Activated CD8-positive, alpha-beta memory T cell treated with anti-CD3 and anti-CD28 coated beads for 4 hours (primary cell): ENCODE measurements around the gene VAMP5.
A peak's percentile ranks its signal among the peaks of the same experiment; 100 is the strongest.
"Not testable (repeated sequence)": the region's sequence is repeated elsewhere in the genome, so short reads cannot be mapped to it uniquely, and the experiment has no call there.

ENCODE experiments used
- DNase-seq, 2 donors: peaks; one replicate each; pipeline ENCODE4 v3.0.0-alpha.2; 2020; ENCODE audit warnings: low read depth in 2 of 2

VAMP5 gene

GRCh38 chr2:85584857-85585780 is 888 bp downstream of the VAMP5 start:
- no peak for DNase-seq

GRCh38 chr2:85585781-85586105 is 1.5 kb downstream of the VAMP5 start:
- no peak for DNase-seq

GRCh38 chr2:85588236-85588635 is 4.0 kb downstream of the VAMP5 start:
- DNase-seq: no peak

DNA sequence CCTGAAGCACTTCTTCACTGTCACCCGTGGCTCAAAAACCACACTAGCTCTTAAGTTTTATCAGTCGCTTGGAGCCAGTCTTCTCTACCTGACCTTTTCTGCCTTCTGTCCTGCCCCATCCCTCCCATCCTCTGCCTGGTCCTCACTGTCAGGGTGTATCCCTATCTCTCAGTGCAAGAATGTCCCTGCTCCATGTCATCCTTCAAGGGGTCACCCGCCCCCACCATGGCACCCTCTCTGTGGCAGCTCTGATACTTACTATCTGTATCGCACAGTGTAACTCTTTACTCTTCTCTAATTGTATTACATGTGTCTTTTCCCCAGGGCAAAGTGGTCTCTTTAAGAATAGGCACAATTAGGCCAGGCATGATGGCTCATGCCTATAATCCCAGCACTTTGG is 4.4 kb downstream of the VAMP5 start:
- no peak for DNase-seq

- no peak for DNase-seq
These were observed 5.0 kb downstream of the VAMP5 start for GRCh38 chr2:85589181-85589580.

GRCh38 chr2:85589982-85590791 is 6.0 kb downstream of the VAMP5 start:
- no peak for DNase-seq

DNA sequence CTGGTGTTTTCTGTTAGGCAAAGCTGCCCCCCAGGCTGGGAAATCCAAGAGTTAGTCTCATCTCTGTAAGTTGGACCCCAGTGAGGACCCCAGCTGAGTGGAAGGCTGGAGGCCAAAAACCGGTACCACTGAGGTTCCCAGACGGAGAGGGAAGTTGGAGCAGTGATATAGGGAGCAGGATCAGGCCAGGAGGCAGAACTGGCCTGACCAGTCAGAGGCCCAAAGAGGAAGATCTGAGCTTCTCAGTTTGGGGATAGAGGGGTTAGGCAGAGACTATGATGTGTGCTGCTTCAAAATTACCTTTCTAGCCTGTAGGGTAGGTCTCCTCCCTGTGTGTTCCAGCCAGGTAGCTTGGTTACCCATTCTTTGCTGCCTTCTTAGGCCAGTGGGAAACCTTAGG is 6.7 kb downstream of the VAMP5 start:
- no peak for DNase-seq

DNA sequence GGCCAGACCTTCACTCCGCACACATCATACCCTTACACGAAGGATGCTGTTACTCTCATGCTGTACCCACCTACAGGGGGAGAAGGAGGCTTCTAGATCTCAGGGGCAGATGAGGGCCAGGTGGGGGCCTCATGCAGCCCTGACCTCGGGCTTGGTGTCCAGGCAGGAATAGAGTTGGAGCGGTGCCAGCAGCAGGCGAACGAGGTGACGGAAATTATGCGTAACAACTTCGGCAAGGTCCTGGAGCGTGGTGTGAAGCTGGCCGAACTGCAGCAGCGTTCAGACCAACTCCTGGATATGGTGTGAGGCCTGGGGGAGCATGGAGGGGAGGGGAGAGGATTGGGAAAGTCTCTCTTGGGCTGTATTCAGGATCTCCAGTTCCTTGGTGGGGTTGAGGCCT is 7.3 kb downstream of the VAMP5 start:
- no peak for DNase-seq

GRCh38 chr2:85592299-85592698 is 8.1 kb downstream of the VAMP5 start:
- not testable (repeated sequence) for DNase-seq

DNA sequence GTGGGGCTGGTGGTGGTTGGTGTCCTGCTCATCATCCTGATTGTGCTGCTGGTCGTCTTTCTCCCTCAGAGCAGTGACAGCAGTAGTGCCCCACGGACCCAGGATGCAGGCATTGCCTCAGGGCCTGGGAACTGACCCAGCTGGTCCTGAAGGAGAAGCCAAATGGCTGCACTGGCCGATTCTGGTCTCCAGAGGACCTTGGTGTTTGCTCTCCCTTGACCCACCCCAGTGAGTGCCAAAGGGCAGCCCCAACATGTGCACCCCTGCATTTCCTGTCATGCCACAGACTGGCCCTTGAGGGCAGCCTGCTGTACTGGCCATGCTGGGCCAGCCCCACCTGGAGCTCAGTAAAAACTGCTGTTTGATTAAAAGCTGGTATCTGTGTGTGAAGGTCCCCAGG is 8.8 kb downstream of the VAMP5 start:
- DNase-seq: no peak

DNA sequence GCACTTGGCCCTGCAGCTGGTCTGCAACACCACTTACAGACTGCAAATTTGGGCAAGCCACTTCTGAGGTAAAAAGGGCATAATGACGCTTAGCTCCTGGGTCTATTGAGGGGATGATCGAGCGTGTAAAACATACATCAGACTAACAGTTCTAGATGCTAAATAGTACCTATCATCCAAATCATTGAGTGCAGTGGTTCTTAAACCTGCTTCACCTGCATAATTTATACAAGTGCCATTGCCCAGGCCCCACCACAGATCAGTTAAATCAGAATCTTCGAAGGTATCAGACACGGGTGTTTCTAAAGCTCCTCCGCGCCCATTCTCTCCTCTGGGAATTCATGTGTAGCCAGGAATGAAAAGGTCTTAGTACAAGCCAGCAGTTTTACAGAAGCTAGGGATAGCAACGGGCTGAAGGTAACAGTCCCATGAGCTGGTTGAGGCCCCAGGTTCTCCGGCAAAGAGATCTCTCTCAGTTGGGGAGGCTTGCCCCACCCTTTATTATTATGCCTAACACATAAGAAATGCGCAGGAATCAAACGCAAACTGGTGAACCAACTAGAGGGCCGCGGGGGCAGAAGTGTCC is 10.6 kb downstream of the VAMP5 start:
- DNase-seq: no peak

DNA sequence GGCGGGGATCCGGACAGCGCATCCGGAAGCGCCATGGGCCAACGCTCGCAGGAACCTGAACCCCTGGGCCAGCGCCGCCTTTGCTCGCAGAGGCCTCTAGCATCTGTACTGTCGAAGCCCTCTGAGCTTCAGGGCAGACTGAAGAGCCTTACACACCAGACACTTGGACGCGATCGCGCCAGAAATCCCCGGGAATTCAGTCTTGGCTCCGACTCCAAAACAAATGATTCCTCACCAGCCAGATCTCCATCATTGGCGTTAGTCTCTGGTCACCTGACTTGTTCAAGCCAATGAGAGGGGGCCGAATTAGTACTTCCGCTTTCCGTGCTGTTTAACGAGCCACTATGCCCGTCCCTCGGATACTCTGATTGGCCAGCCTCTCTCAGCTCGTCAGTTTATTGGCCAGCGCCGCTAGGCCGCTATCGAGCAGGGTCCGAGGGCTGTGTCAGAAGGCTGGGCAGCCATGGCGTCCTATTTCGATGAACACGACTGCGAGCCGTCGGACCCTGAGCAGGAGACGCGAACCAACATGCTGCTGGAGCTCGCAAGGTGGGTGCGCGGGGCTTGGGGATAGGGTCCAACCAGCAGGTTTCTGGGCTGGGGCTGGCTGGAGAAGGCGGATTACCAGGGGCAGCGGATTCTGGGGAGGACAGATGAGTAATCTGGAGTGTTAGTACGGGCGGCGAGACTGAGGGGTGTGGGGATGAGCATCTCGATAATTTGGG is 11.2 kb downstream of the VAMP5 start, which contains the start of gene RNF181:
Gene RNF181 (plus strand): TSS at position 445 of the 725 bp plus-strand sequence. CDS start 19 bp downstream, at position 464.
- peak; percentile 74 to 83 for DNase-seq

DNA sequence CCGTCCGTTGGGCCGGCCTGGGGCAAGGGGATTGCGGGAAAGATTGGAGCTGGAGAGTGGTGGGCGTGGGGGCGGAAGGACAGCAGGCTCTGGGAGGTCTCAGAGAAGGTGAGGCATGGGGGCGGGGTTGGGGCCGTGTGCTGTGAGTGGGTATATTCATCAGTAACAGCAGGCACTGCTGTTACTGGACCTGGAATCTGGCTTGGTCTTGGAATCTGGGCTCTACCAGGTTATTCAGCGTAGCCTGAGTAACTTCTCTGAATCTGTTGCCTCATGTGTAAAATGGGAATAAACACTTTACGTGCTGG is 11.7 kb downstream of the VAMP5 start:
- DNase-seq: no peak

DNA sequence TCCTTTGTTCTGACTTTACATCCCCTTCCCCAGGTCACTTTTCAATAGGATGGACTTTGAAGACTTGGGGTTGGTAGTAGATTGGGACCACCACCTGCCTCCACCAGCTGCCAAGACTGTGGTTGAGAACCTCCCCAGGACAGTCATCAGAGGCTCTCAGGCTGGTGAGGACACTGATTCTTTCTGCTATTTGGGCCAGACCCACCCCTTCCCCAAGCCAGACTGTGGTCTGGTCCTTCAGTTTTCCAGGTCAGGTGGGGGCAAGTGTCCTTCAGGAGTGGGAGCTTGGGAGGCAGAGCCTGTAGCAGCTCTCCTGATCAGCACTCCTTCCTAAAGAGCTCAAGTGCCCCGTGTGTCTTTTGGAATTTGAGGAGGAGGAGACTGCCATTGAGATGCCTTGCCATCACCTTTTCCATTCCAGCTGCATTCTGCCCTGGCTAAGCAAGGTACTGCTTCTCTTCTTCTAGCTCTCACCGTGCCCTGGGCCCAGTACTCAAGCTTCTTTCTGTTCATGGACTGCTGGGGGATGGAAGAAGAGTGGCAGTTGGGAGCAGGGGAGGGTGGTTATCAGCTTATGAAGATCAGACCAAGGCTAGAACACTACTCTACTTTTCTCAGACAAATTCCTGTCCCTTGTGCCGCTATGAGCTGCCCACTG is 12.4 kb downstream of the VAMP5 start:
- no peak for DNase-seq

GRCh38 chr2:85597241-85597640 is 13.0 kb downstream of the VAMP5 start:
- no peak for DNase-seq

DNA sequence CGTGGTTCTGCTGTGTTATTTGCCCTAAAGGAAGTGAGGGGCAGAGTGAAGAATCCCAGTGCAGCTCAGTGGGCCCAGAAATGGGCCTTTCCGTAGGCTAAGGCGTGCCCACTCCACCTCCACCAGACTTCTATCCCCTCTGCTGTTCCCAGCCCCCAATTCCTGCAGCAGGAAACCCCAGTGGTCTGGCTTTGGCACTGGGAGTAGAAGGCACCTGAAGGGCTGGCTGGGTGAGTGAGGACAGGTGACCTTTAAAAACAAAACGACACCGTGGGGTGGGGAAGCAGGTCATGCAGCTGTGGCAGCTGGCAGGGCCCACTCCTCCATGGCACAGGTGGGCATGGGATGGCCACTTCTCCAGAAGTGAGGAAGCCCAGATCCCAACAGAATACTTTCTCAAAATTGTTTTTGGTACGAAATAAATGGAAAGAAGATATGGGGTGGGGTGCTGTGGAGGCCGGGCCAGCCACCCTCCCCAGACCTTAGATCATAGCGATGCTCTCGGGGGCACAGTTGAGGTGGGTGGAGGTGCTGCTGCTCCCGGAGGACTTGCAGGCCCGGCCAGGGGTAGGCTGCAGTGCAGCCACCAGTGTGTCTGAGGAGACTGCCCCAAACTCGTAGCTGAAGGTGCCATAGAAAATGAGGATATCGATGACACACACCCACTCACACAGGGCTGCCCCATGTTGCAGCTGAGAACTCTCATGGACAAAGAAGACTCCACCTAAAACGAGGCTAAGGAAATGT is 14.5 kb downstream of the VAMP5 start:
- DNase-seq: no peak

- no peak for DNase-seq
These were observed 15.4 kb downstream of the VAMP5 start for GRCh38 chr2:85599468-85600234.

GRCh38 chr2:85600235-85600575 is 16.0 kb downstream of the VAMP5 start:
- DNase-seq: no peak

- no peak for DNase-seq
These were observed 16.9 kb downstream of the VAMP5 start for GRCh38 chr2:85600951-85601770.
